ENCODE results near the gene RNF208.

Gene RNF208

DNA sequence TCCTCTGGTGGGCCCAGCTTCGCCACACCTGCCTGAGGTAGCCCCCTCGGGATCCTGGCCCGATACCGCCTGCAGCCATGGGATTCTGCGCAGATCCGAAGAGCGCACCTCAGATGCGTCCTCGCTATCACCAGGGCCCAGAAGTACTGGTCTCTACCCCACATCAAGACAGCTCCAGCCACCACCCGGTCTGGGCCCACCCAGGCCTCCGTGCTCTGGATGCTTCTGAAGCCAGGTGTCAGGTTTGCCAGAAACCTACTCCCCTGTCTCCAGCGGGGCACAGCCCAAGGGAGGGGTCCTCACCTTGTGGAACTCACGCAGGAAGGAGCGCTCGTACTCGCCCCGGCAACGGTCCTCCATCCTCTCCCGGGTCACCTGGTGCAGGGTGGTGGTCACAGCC lies 36.1 kb downstream of the RNF208 start:
- intact Hi-C loops (cut with DNase I), result loop anchor here (5.0 kb wide), 1 partner anchor 51 kb away; no protein-coding TSS in a partner anchor
- no peak for DNase-seq

DNA sequence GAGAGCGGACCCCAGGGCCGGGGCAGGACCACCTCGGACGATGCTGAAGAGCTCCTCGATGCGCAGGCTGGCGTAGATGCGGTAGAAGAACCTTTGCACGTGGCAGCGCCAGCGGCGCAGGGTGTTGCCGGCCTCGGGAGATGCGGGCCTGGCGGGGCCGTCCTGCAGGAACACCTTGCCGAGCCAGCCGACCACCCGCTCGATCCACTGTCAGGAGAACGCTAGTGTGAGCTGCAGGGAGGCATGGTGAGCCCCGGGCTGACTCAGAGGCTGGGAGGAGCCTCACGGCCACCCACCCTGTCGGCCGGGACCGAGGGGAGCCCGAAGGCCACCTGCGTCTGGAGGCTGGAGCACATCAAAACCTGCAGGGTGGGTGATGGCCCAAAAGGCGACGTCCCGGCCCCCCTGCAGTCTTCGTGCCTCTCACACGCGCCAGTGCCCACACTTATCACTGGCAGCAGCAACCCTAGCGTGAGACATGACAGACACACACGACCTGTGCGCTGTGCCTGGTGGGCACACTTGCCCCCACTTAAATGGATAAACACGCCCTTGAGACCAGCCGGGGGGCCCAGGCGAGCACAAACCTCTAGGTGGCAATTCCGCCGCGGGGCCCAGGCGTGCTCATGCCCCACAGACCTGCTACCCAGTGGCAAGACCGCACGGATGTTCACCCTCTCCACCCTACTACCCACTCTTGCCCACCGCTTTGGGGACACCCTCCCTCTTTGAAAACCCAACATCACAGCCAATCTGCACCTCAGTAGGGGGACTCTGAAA lies 37.0 kb downstream of the RNF208 start:
- no peak for DNase-seq
- intact Hi-C loops (cut with DNase I), result loop anchor here (5.0 kb wide), 1 partner anchor 52 kb away; no protein-coding TSS in a partner anchor

GRCh38 chr9:137183980-137184595 lies 38.0 kb downstream of the RNF208 start:
- no peak for DNase-seq
- intact Hi-C loops (cut with DNase I), result no loop called here

GRCh38 chr9:137182836-137183235 lies 39.2 kb downstream of the RNF208 start:
- intact Hi-C loops (cut with DNase I), result no loop called here
- DNase-seq, result no peak

DNA sequence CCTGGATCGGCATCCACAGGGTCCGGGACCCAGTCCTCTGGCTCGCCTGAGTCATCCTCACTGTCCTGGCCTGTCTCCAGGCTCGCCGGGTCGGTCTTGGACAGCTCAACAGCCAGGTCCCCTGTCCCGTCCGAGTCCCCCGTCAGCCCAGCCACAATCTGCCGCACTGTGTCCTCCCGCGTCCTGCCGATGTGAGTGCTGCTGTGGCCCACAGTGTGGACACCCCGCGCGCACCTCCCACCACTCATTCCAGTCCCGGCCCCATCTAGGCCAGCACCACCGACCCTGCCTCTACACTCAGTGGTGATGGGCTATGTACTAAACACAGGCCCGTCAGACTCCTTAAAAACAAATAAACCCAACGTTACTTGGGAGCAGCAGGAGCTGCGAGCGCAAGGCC lies 40.4 kb downstream of the RNF208 start:
- intact Hi-C loops (cut with DNase I), result no loop called here
- no peak for DNase-seq

- DNase-seq, result no peak
- intact Hi-C loops (cut with DNase I), result no loop called here
These were observed 41.5 kb downstream of the RNF208 start for GRCh38 chr9:137180491-137180890.

DNA sequence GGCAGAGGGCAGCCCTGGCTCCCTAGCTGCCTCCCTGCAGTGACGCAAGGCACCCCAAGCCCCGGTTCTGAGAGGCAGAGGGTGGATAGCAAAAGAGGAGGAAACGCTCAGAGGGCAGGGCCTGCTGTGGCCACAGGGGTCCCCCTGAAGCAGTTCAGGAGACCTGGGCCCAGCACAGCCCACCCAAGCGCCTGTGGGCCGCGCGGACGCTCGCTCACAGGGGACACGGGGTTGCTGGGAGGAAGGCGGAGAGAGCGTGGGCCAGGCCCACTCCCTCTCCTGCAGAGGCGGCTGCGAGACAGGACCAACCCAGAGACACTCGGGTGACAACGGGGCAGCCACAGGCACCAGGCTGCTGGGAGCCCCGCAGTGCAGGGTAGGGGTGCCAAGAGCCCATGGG lies 42.3 kb downstream of the RNF208 start:
- no peak for DNase-seq
- intact Hi-C loops (cut with DNase I), result no loop called here

- intact Hi-C loops (cut with DNase I), result no loop called here
- no peak for DNase-seq
These were observed 43.0 kb downstream of the RNF208 start for GRCh38 chr9:137178939-137179630.

- intact Hi-C loops (cut with DNase I), result no loop called here
- no peak for DNase-seq
These were observed 43.7 kb downstream of the RNF208 start for GRCh38 chr9:137178201-137178938.

GRCh38 chr9:137176302-137177182 lies 45.5 kb downstream of the RNF208 start:
- peak in 2 of 10 donors; percentile 52 to 56 for DNase-seq
- intact Hi-C loops (cut with DNase I), result no loop called here

- intact Hi-C loops (cut with DNase I), result no loop called here
- DNase-seq, result no peak
These were observed 46.6 kb downstream of the RNF208 start for GRCh38 chr9:137175345-137175961.

- no peak for DNase-seq
- intact Hi-C loops (cut with DNase I), result no loop called here
These were observed 47.2 kb downstream of the RNF208 start for GRCh38 chr9:137174722-137175293.

GRCh38 chr9:137173796-137174664 lies 48.0 kb downstream of the RNF208 start:
- no peak for DNase-seq
- intact Hi-C loops (cut with DNase I), result no loop called here

- intact Hi-C loops (cut with DNase I), result no loop called here
- DNase-seq, result no peak
These were observed 48.9 kb downstream of the RNF208 start for GRCh38 chr9:137172901-137173795.

DNA sequence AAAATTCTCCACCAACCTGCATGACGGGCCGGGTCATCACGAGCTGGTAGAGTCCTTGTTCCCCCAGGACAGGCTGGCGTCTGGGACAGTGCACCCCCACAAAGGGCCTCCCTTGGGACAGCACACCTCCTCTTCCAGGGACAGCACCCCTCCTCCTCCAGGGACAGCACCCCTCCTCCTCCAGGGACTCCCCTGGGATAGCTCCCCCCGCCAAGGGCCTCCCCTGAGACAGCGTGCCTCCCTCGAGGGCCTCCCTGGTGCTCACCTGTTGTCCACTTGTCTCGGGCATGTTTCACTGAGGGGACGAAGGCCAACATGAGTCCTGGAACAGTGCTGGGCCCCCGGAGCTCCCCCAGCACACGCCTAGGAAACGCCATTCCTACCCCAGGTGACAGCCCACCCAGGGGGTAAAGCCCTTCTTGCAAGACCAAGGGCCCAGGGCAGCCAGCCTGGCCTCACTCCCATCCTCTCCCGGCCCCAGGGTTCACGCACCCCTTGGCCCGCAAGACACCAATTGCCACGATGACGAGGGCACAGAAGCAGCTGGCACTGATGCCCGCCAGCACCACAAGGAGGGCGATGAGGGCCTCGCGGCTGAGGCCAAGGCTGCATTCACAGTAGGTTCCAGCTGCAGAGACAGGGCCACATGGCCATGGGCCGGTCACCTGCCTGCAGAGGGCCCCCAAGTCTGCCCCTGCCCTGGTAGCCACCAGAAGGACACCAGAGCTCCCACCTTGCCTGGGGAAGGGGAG lies 50.7 kb downstream of the RNF208 start:
- intact Hi-C loops (cut with DNase I), result no loop called here
- DNase-seq, result no peak

DNA sequence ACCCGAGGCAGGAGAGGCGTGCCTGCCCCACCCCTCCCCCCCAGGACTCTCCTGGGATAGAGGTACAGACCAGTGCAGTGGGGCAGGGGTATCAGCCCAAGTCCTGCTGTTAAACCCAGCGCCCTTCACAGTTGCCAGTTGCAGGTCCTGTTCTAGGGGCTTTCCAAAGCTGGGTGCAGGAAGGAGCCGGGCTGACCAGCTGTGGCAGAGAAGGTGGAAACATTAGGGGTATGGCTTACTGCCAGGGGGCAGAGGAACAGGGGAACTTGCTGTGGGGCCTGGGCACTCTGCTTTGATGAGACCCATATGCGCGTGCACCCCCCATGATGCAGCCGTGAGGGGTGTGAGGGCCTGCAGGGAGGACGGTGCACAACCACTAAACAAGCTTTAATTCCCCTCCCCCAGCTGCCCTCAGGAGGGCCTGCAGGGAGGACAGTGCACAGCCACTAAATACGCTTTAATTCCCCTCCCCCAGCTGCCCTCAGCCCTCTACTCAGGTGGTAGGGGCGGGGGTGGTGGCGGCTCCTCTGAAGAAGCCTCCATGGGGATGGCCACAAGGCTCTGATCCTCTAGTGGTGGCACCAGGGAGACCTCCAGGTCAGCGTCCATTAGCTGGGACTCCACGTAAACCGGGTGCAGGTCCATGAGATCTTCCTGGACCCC lies 51.4 kb downstream of the RNF208 start:
- DNase-seq, result no peak
- intact Hi-C loops (cut with DNase I), result no loop called here

Measured in posterior cingulate gyrus (tissue), 11 donors.